Stimulated activated CD8-positive, alpha-beta memory T cell treated with anti-CD3 and anti-CD28 coated beads, Interleukin-2, amount 100 ng/mL, for 1 hour (primary cell): ENCODE measurements around the gene RASGRP3.
A peak's percentile ranks its signal among the peaks of the same experiment; 100 is the strongest.
"Not testable (repeated sequence)": the region's sequence is repeated elsewhere in the genome, so short reads cannot be mapped to it uniquely, and the experiment has no call there.

Source experiments
- DNase-seq, 2 donors: peaks; one replicate each; pipeline ENCODE4 v3.0.0-alpha.2; 2020; ENCODE audit warnings: low read depth in 2 of 2

The RASGRP3 gene

GRCh38 chr2:33476131-33476792 is at the start of gene RASGRP3:
Gene RASGRP3 (plus strand): TSS chr2:33476649. CDS start chr2:33515137, 38,488 bp downstream.
- peak; percentile 20 for DNase-seq

GRCh38 chr2:33426666-33427231 is 49.7 kb upstream of the RASGRP3 start:
- DNase-seq: no peak

GRCh38 chr2:33430077-33430476 is 46.4 kb upstream of the RASGRP3 start:
- no peak for DNase-seq

- no peak for DNase-seq
Observed at GRCh38 chr2:33430856-33431255, 45.6 kb upstream of the RASGRP3 start.

- no peak for DNase-seq
Observed at GRCh38 chr2:33432871-33433270, 43.6 kb upstream of the RASGRP3 start.

GRCh38 chr2:33433279-33434235 is 42.9 kb upstream of the RASGRP3 start:
- DNase-seq: no peak

GRCh38 chr2:33435518-33435917 is 40.9 kb upstream of the RASGRP3 start:
- DNase-seq: no peak

- no peak for DNase-seq
Observed at GRCh38 chr2:33436083-33436482, 40.4 kb upstream of the RASGRP3 start.

GRCh38 chr2:33437297-33437696 is 39.2 kb upstream of the RASGRP3 start:
- no peak for DNase-seq

- no peak for DNase-seq
Observed at GRCh38 chr2:33437815-33438214, 38.6 kb upstream of the RASGRP3 start.

GRCh38 chr2:33441235-33441810 is 35.1 kb upstream of the RASGRP3 start:
- DNase-seq: no peak

GRCh38 chr2:33442052-33442451 is 34.4 kb upstream of the RASGRP3 start:
- DNase-seq: not testable (repeated sequence)

GRCh38 chr2:33442528-33443079 is 33.8 kb upstream of the RASGRP3 start:
- DNase-seq: no peak

GRCh38 chr2:33443274-33443829 is 33.1 kb upstream of the RASGRP3 start:
- DNase-seq: no peak

GRCh38 chr2:33444967-33445366 is 31.5 kb upstream of the RASGRP3 start:
- DNase-seq: no peak

- no peak for DNase-seq
Observed at GRCh38 chr2:33448220-33448899, 28.1 kb upstream of the RASGRP3 start.

GRCh38 chr2:33451214-33451613 is 25.2 kb upstream of the RASGRP3 start:
- no peak for DNase-seq

- no peak for DNase-seq
Observed at GRCh38 chr2:33451825-33452224, 24.6 kb upstream of the RASGRP3 start.

- no peak for DNase-seq
Observed at GRCh38 chr2:33452545-33452944, 23.9 kb upstream of the RASGRP3 start.

GRCh38 chr2:33453905-33454479 is 22.5 kb upstream of the RASGRP3 start:
- no peak for DNase-seq
